Ascending aorta (tissue), 2 donors: ENCODE data around the gene ATP2B2. TPM values are rescaled to one million over a fixed set of nuclear protein-coding genes. Genes with fewer than 3 reads are reported as not detected.

Experiments
- DNase-seq, 2 donors: peaks; one replicate each; pipeline ENCODE4 v3.0.0-alpha.2; 2019; ENCODE audit warnings: low spot score in 2 of 2
- H3K27ac ChIP-seq, 2 donors: fragments of 200-600 bp; sonication (generic); one replicate each; pipeline ENCODE4 v1.5.1; 2016 to 2017; ENCODE audit warnings: mild to moderate bottlenecking in 1 of 2
- H3K27me3 ChIP-seq: fragments of 200-600 bp; sonication (generic); one replicate; pipeline ENCODE4 v1.5.1; 2017
- H3K36me3 ChIP-seq, 2 donors: fragments of 200-600 bp; sonication (generic); one replicate each; pipeline ENCODE4 v1.5.1; 2016
- H3K4me1 ChIP-seq, 2 donors: fragments of 200-600 bp; sonication (generic); one replicate each; pipeline ENCODE4 v1.5.1; 2016 to 2017; ENCODE audit warnings: mild to moderate bottlenecking in 1 of 2
- H3K4me3 ChIP-seq, 2 donors: fragments of 200-600 bp; sonication (generic); one replicate each; pipeline ENCODE4 v1.5.1; 2016 to 2017; ENCODE audit warnings: mild to moderate bottlenecking in 1 of 2
- H3K9me3 ChIP-seq, 2 donors: fragments of 200-600 bp; sonication (generic); one replicate each; pipeline ENCODE4 v1.5.1; 2016
- intact Hi-C: fragments of 100-400 bp; cut with DNase I; formaldehyde crosslinking; loops from one replicate; pipeline ENCODE4 v1.15.1; 2023
- total RNA-seq: library from RNA; depleted of rRNA; stranded (reverse); fragments of >200 nt; gene quantifications from one replicate; pipeline ENCODE4 v1.1.0, GENCODE V29; 2016
- TF ChIP-seq, protein P1 (sequence below), 3 experiments: fragments of 200-600 bp in 2 of 3; fragments of 450-650 bp in 1 of 3; sonication (generic) in 2 of 3; IDR thresholded peaks; one replicate each; pipeline ENCODE4 v1.5.1; 2016 to 2019; ENCODE audit warnings: antibody characterized with exemption in 3 of 3, mild to moderate bottlenecking in 1 of 3, moderate library complexity in 1 of 3

The ATP2B2 gene
- total RNA-seq, 1 donor from 2014 or later, result not detected

DNA sequence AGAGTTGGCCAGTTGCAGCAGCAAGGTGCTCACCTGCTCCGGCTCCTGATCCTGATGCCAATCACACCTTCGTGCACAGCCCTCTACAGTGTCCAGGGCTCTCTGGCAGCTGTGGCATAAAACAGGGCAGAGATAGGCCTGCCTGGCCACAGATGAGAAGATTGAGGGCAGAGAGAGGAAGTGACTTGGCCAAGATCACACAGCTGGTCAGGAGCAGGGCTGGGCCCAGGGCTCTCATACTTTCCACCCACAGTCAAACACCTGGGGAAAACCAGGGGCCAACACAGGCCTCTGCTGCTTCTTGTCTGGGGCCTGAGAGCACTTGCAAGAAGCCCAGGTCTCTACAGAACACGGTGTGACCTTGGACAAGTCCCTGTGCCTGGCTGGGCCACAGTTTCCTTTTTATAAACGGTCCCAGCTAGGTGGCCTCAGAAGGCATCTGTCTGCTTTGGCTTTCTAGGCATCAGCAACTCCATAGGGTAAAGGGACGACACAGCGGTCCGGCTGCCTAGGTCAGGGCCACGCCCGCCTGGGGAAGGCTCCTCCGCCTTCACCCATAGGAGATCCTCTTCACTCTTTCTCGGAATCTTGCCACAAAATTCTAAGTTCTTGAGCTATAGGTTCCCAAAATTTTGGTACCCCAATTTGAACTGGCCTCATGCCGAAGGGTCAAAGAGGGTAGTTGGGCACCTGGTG, 3.1 kb downstream of the ATP2B2 start:
- no peak overlapping the region for H3K27ac ChIP-seq
- no peaks in the 10 kb centered on the region for H3K9me3 ChIP-seq
- DNase-seq, result no peak
- H3K27me3 ChIP-seq, result peaks cover 9% of the 10 kb centered on the region
- H3K4me3 ChIP-seq, result no peak overlapping the region
- TF ChIP-seq, protein P1, sequence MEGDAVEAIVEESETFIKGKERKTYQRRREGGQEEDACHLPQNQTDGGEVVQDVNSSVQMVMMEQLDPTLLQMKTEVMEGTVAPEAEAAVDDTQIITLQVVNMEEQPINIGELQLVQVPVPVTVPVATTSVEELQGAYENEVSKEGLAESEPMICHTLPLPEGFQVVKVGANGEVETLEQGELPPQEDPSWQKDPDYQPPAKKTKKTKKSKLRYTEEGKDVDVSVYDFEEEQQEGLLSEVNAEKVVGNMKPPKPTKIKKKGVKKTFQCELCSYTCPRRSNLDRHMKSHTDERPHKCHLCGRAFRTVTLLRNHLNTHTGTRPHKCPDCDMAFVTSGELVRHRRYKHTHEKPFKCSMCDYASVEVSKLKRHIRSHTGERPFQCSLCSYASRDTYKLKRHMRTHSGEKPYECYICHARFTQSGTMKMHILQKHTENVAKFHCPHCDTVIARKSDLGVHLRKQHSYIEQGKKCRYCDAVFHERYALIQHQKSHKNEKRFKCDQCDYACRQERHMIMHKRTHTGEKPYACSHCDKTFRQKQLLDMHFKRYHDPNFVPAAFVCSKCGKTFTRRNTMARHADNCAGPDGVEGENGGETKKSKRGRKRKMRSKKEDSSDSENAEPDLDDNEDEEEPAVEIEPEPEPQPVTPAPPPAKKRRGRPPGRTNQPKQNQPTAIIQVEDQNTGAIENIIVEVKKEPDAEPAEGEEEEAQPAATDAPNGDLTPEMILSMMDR (IDR thresholded peaks at IDR 0.05), result no peak
- H3K36me3 ChIP-seq, result no peaks in the 10 kb centered on the region
- no peaks in the 10 kb centered on the region for H3K4me1 ChIP-seq
- intact Hi-C loops, result no loop called here

DNA sequence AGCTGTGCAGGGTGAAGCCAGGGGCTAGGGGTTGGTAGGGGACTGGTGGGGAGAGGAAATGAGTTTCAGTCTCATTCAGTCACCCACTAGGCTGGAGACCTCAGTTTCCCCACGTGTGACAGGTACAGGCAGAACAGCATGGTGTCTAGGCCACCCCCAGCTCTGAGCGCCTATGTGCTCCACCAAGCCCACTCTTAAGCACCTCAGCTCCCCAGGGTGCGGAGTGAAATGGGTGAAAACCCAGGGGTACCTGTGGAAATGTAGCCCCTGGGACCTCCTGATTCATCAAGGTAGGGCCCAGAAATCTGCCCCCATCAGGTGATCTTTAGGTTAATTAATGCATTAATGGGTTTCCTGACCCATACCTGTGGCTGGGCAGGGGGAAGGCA, 3.7 kb downstream of the ATP2B2 start:
- Histone ChIP-seq H3K9me3 (no peaks in the 10 kb centered on the region), H3K27ac (no peak overlapping the region), H3K4me1 (no peaks in the 10 kb centered on the region), H3K27me3 (peaks cover 9% of the 10 kb centered on the region), H3K4me3 (no peak overlapping the region), H3K36me3 (no peaks in the 10 kb centered on the region)
- TF ChIP-seq, protein P1 (IDR thresholded peaks at IDR 0.05), result no peak
- intact Hi-C loops, result no loop called here
- DNase-seq, result no peak

DNA sequence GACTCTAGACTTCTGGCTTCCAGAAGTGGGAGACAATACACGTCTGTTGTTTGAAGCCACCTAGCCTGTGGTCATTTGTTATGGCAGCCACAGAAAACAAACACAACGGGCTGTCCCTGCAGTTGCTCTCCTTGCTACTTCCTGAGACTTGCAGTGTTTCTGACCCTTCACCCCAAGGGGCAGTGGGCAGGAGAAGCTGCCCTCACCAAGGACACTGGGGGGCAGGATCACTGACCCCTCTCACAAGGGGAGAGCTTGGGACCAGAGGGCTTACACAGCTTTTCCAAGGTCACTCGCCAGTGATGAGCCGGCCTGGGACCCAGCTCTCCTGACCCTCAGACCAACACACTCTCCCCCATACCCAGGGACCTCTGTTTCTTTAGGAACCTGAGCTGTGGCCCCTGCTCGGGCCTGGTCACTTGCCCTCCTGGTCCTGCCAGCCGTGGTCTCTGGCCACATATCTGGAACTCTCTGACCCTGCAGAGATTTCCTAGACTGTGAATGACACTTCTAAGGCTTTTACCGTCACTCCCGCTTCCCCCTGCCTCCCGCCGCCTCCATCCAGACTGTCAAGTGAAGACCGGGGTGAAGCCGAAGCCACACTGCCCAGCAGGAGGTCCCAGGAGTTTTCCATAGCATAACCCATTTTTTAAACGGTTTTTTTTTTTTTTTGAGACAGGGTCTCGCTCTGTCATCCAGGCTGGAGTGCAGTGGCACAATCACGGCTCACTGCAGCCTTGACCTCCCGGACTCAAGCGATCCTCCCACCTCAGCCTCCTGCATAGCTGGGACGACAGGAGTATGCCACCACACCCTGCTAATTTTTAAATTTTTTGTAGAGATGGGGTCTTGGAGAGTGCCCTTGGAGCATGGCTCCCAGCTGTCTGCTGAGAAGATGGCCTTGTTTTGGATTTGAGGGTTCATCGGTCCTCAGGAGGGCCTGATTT, 4.4 kb downstream of the ATP2B2 start:
- H3K4me1 ChIP-seq, result no peaks in the 10 kb centered on the region
- H3K27me3 ChIP-seq, result peaks cover 9% of the 10 kb centered on the region
- H3K4me3 ChIP-seq, result no peak overlapping the region
- no peaks in the 10 kb centered on the region for H3K9me3 ChIP-seq
- H3K36me3 ChIP-seq, result no peaks in the 10 kb centered on the region
- TF ChIP-seq, protein P1 (IDR thresholded peaks at IDR 0.05), result no peak
- intact Hi-C loops, result no loop called here
- no peak for DNase-seq
- no peak overlapping the region for H3K27ac ChIP-seq

DNA sequence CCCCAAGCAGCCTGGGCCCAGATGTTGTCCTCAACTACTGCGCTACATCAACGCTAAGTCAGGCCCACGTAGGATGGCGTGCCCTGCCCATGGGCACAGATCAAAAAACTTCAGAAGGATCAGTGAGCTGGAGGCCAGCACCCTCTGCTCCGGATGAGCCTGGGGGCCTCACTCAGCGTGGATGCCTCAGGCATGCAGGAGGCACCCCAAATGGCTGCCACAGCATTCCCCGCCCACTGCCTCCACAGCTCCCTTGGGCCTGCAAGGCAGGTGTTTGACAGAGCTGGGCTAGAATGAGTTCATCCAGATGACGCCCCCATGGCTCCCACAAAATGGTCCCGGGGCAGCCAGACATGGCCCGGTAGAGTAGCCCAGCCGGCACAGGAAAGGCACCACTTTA, 7.1 kb downstream of the ATP2B2 start:
- intact Hi-C loops, result no loop called here
- Histone ChIP-seq H3K4me3 (no peak overlapping the region), H3K9me3 (no peaks in the 10 kb centered on the region), H3K27ac (no peak overlapping the region), H3K36me3 (no peaks in the 10 kb centered on the region), H3K4me1 (no peaks in the 10 kb centered on the region), H3K27me3 (no peaks in the 10 kb centered on the region)
- TF ChIP-seq, protein P1 (IDR thresholded peaks at IDR 0.05), result no peak
- no peak for DNase-seq

DNA sequence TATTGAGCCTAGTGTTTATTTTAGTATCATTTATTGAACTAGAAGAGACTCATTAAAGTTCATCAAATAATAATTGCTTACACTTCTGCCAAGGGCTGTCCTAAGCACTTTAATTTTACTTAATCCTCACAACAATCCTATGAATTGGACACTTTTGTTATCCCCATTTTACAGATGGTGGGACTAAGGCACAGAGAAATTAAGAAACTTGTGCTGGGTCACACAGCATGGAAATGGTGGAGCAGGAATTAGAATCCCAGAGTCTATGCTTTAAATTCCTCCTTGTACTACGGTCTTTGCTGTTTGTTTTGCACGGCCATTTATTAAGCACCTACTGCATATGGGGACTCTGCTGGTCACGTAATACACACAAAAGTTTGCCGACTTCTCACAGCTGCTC, 7.9 kb downstream of the ATP2B2 start:
- intact Hi-C loops, result no loop called here

More for the DNA sequence above, 7.9 kb downstream of the ATP2B2 start:
- TF ChIP-seq, protein P1 (IDR thresholded peaks at IDR 0.05), result no peak
- H3K4me1 ChIP-seq, result no peaks in the 10 kb centered on the region
- no peaks in the 10 kb centered on the region for H3K9me3 ChIP-seq
- H3K36me3 ChIP-seq, result no peaks in the 10 kb centered on the region
- no peaks in the 10 kb centered on the region for H3K27me3 ChIP-seq
- DNase-seq, result no peak
- H3K27ac ChIP-seq, result no peak overlapping the region
- no peak overlapping the region for H3K4me3 ChIP-seq
